Liver (tissue), 9 donors: Measurements from ENCODE around the gene PLCE1. TPM values are rescaled to one million over a fixed set of nuclear protein-coding genes. Genes with fewer than 3 reads are reported as not detected.

Source experiments
- DNase-seq: peaks from one replicate; pipeline ENCODE4 v3.0.0-alpha.2; 2017; ENCODE audit warnings: low spot score
- H3K27ac ChIP-seq, 2 donors: one replicate each; pipeline ENCODE4 v1.7.0; 2013; ENCODE audit warnings: inconsistent platforms in 2 of 2, low read length in 2 of 2, control low read depth in 1 of 2, low read depth in 1 of 2, mild to moderate bottlenecking in 1 of 2
- H3K27me3 ChIP-seq, 4 donors: one replicate each; pipeline versions ENCODE4 v1.6.1 to v1.7.0; 2013; ENCODE audit warnings: low read length in 3 of 4, inconsistent platforms in 1 of 4, mild to moderate bottlenecking in 1 of 4, moderate library complexity in 1 of 4; ENCODE audit not compliant: control insufficient read depth in 4 of 4, insufficient read depth in 4 of 4
- H3K36me3 ChIP-seq, 4 donors: one replicate each; pipeline versions ENCODE4 v1.6.1 to v1.7.0; 2013; ENCODE audit warnings: low read length in 3 of 4, mild to moderate bottlenecking in 3 of 4, low read depth in 1 of 4, moderate library complexity in 1 of 4; ENCODE audit not compliant: control insufficient read depth in 4 of 4, insufficient read depth in 3 of 4
- H3K4me1 ChIP-seq, 4 donors: one replicate each; pipeline versions ENCODE4 v1.6.1 to v1.7.0; 2013; ENCODE audit warnings: low read length in 3 of 4, mild to moderate bottlenecking in 3 of 4, moderate library complexity in 1 of 4; ENCODE audit not compliant: control insufficient read depth in 4 of 4, insufficient read depth in 4 of 4
- H3K4me3 ChIP-seq, 3 donors: one replicate each; pipeline versions ENCODE4 v1.6.1 to v1.7.0; 2013; ENCODE audit warnings: low read length in 3 of 3, control low read depth in 1 of 3, low read depth in 1 of 3, mild to moderate bottlenecking in 1 of 3
- H3K9ac ChIP-seq, 2 donors: one replicate each; pipeline ENCODE4 v1.7.0; 2013; ENCODE audit warnings: low read length in 2 of 2, mild to moderate bottlenecking in 2 of 2, moderate library complexity in 2 of 2, control low read depth in 1 of 2, low read depth in 1 of 2
- H3K9me3 ChIP-seq, 4 donors: one replicate each; pipeline versions ENCODE4 v1.6.1 to v1.7.0; 2013; ENCODE audit warnings: low read length in 3 of 4; ENCODE audit not compliant: control insufficient read depth in 4 of 4
- ATF3 ChIP-seq: IDR thresholded peaks from 2 replicates; pipeline ENCODE4 v1.6.1; 2016; ENCODE audit warnings: antibody characterized with exemption
- CTCF ChIP-seq: fragments of 150-350 bp; IDR thresholded peaks from 2 replicates; pipeline ENCODE4 v1.5.1; 2017; ENCODE audit warnings: improper control_type of control experiment, low read depth, low read length; ENCODE audit not compliant: missing input control
- EGR1 ChIP-seq, 2 donors: IDR thresholded peaks; 2 replicates each; pipeline ENCODE4 v1.6.1; 2016 to 2018; ENCODE audit warnings: antibody characterized with exemption in 2 of 2, low read depth in 2 of 2
- FOXA1 ChIP-seq: IDR thresholded peaks from 2 replicates; pipeline ENCODE4 v1.6.1; 2016; ENCODE audit warnings: antibody characterized with exemption
- FOXA2 ChIP-seq: IDR thresholded peaks from 2 replicates; pipeline ENCODE4 v1.6.1; 2016; ENCODE audit warnings: antibody characterized with exemption
- GABPA ChIP-seq, 2 donors: IDR thresholded peaks in 1 of 2; conservative IDR thresholded peaks in 1 of 2; 2 replicates each; pipeline ENCODE4 v1.6.1; 2016; ENCODE audit warnings: antibody characterized with exemption in 2 of 2, mild to moderate bottlenecking in 1 of 2, moderate library complexity in 1 of 2
- HNF4A ChIP-seq, 2 donors: conservative IDR thresholded peaks; 2 replicates each; pipeline ENCODE4 v1.6.1; 2016; ENCODE audit warnings: antibody characterized with exemption in 2 of 2, mild to moderate bottlenecking in 2 of 2
- HNF4G ChIP-seq: IDR thresholded peaks from 2 replicates; pipeline ENCODE4 v1.6.1; 2016; ENCODE audit warnings: antibody characterized with exemption
- JUND ChIP-seq, 2 donors: IDR thresholded peaks; 2 replicates each; pipeline ENCODE4 v1.6.1; 2016; ENCODE audit warnings: antibody characterized with exemption in 2 of 2
- NR2F2 ChIP-seq: IDR thresholded peaks from 2 replicates; pipeline ENCODE4 v1.6.1; 2016; ENCODE audit warnings: antibody characterized with exemption
- RAD21 ChIP-seq, 2 donors: IDR thresholded peaks; 2 replicates each; pipeline ENCODE4 v1.6.1; 2016; ENCODE audit warnings: antibody characterized with exemption in 2 of 2, mild to moderate bottlenecking in 2 of 2
- REST ChIP-seq: IDR thresholded peaks from 2 replicates; pipeline ENCODE4 v1.6.1; 2016; ENCODE audit warnings: antibody characterized with exemption, mild to moderate bottlenecking
- RXRA ChIP-seq, 2 donors: IDR thresholded peaks; 2 replicates each; pipeline ENCODE4 v1.6.1; 2017 to 2018; ENCODE audit warnings: antibody characterized with exemption in 2 of 2, mild to moderate bottlenecking in 1 of 2
- SP1 ChIP-seq: IDR thresholded peaks from 2 replicates; pipeline ENCODE4 v1.6.1; 2018; ENCODE audit warnings: antibody characterized with exemption, mild to moderate bottlenecking
- YY1 ChIP-seq: IDR thresholded peaks from 2 replicates; pipeline ENCODE4 v1.6.1; 2016; ENCODE audit warnings: antibody characterized with exemption, mild to moderate bottlenecking
- ZBTB33 ChIP-seq: IDR thresholded peaks from 2 replicates; pipeline ENCODE4 v1.6.1; 2016; ENCODE audit warnings: antibody characterized with exemption
- WGBS: extraction: QIAGEN DNeasy Blood & Tissue Kit; methylation state at CpG from one replicate; pipeline ENCODE4 v1.1.7; 2013; 5-methylcytosine and 5-hydroxymethylcytosine counted together
- polyA plus RNA-seq, 2 donors: library from polyadenylated mRNA; stranded (reverse) in 1 of 2; unstranded in 1 of 2; fragments of 200-250 nt in 1 of 2; fragments of >200 nt in 1 of 2; fragmentation: Nextera tagmentation in 1 of 2; extraction: Ambion mirVana in 1 of 2; gene quantifications; one replicate each; pipeline versions ENCODE4 v1.2.1 to v1.2.3, GENCODE V29; 2013 to 2015
- total RNA-seq, 2 donors: library from RNA; depleted of rRNA; stranded (reverse); fragments of >200 nt; gene quantifications; one replicate each; pipeline ENCODE4 v1.2.3, GENCODE V29; 2014
- donor health status: healthy.
- donor health status: healthy.
- donor health status: healthy.
- donor health status: healthy.
- donor health status: healthy.

PLCE1 gene
- total and polyA plus RNA-seq, 4 donors: 0.23 to 0.75 (median 0.39) TPM

GRCh38 chr10:93995182-93995581, 1.5 kb downstream of the PLCE1 start:
- Histone ChIP-seq H3K27ac (no peak overlapping the region), H3K4me3 (no peak overlapping the region), H3K9ac (no peak overlapping the region), H3K36me3 (no peaks in the 10 kb centered on the region), H3K9me3 (no peaks in the 10 kb centered on the region), H3K4me1 (peaks cover 3 to 12% (median 8%) of the 10 kb centered on the region in 4 donors), H3K27me3 (peaks cover 0 to 13% (median 3%) of the 10 kb centered on the region in 4 donors)
- WGBS: 87% methylated on average over 1 of the region's 1 CpG
- DNase-seq: no peak
- TF ChIP-seq YY1 (no peak), FOXA1 (no peak), JUND (IDR thresholded peaks at IDR 0.05) (no peak), ATF3 (no peak), ZBTB33 (no peak), REST (no peak), NR2F2 (no peak), RXRA (IDR thresholded peaks at IDR 0.05) (no peak)

- Histone ChIP-seq H3K27ac (no peak overlapping the region), H3K4me1 (peaks cover 3 to 12% (median 8%) of the 10 kb centered on the region in 4 donors), H3K4me3 (no peak overlapping the region), H3K9me3 (no peaks in the 10 kb centered on the region), H3K36me3 (no peaks in the 10 kb centered on the region), H3K27me3 (peaks cover 0 to 11% (median 3%) of the 10 kb centered on the region in 4 donors), H3K9ac (no peak overlapping the region)
- no peak for DNase-seq
- 84% methylated on average over 10 of the region's 10 CpGs for WGBS
- no peak for TF ChIP-seq RAD21 (IDR thresholded peaks at IDR 0.05)
- no peak for TF ChIP-seq RXRA (IDR thresholded peaks at IDR 0.05)
- no peak for TF ChIP-seq ZBTB33
- no peak for TF ChIP-seq FOXA2
- no peak for TF ChIP-seq FOXA1
- TF ChIP-seq JUND (IDR thresholded peaks at IDR 0.05): no peak
- TF ChIP-seq GABPA (IDR thresholded peaks at IDR 0.05 in 1 of 2, conservative IDR thresholded peaks at IDR 0.05 in 1 of 2): no peak
- no peak for TF ChIP-seq HNF4G
- TF ChIP-seq HNF4A (conservative IDR thresholded peaks at IDR 0.05): no peak
- no peak for TF ChIP-seq ATF3
- TF ChIP-seq YY1: no peak
- no peak for TF ChIP-seq SP1
- no peak for TF ChIP-seq NR2F2
- TF ChIP-seq CTCF: no peak
- no peak for TF ChIP-seq EGR1 (IDR thresholded peaks at IDR 0.05; ENCODE audit: low read depth in 2 of 2)
- TF ChIP-seq REST: no peak
Observed at GRCh38 chr10:93995598-93996271, 2.0 kb downstream of the PLCE1 start.
